Posterior vena cava (tissue), 2 donors: ENCODE data around the gene PGAP2. TPM values are rescaled to one million over a fixed set of nuclear protein-coding genes. Genes with fewer than 3 reads are reported as not detected.
"Not testable (repeated sequence)": the region's sequence is repeated elsewhere in the genome, so short reads cannot be mapped to it uniquely, and the experiment has no call there.

Experiments
- DNase-seq: peaks from one replicate; pipeline ENCODE4 v3.0.0-alpha.2; 2020; ENCODE audit warnings: low spot score
- intact Hi-C, 2 donors: fragments of 100-400 bp; cut with DNase I; formaldehyde crosslinking; loops; one replicate each; pipeline versions ENCODE4 v1.14.1 to v1.14.2; 2022 to 2023
- total RNA-seq, 2 donors: library from RNA; stranded (reverse); fragmentation: NEBNext Ultra II Directional; extraction: Animal tissue kit (Norgen Biotek cat#: 25700); gene quantifications; one replicate each; pipeline ENCODE4 v1.2.1, GENCODE V29; 2021
- donor health status: DM: yes; HTN: yes; CAD: no.
- donor health status: DM: yes; HTN: yes; CAD: no.

Gene PGAP2
- total RNA-seq, 2 donors from 2014 or later: 5.4 to 9.2 TPM

GRCh38 chr11:3799873-3800272 lies 8.5 kb upstream of the PGAP2 start:
- DNase-seq: no peak
- intact Hi-C loops: loop anchor here in 1 of 2 donors (5.0 kb wide), 1 partner anchor 32 kb away; no protein-coding TSS in a partner anchor

- intact Hi-C loops: no loop called here
- DNase-seq: no peak
Measured at GRCh38 chr11:3802011-3802790, 6.2 kb upstream of the PGAP2 start.

GRCh38 chr11:3803726-3804495 lies 4.4 kb upstream of the PGAP2 start:
- peak; percentile 59 for DNase-seq

GRCh38 chr11:3808861-3809623 lies 682 bp downstream of the PGAP2 start:
- intact Hi-C loops: no loop called here
- DNase-seq: peak; percentile 6

More at GRCh38 chr11:3803726-3804495, 4.4 kb upstream of the PGAP2 start:
- intact Hi-C loops: no loop called here

- intact Hi-C loops: no loop called here
- DNase-seq: peak; percentile 20
Measured at GRCh38 chr11:3809624-3809928, 1.2 kb downstream of the PGAP2 start.

GRCh38 chr11:3810446-3810845 lies 2.1 kb downstream of the PGAP2 start:
- intact Hi-C loops: no loop called here
- peak; percentile 43 for DNase-seq

GRCh38 chr11:3810951-3811350 lies 2.6 kb downstream of the PGAP2 start:
- intact Hi-C loops: no loop called here
- DNase-seq: no peak

- DNase-seq, intact Hi-C loops: not testable (repeated sequence)
Measured at GRCh38 chr11:3814832-3815231, 6.5 kb downstream of the PGAP2 start.

GRCh38 chr11:3815845-3816244 lies 7.5 kb downstream of the PGAP2 start:
- no peak for DNase-seq
- intact Hi-C loops: no loop called here

- no peak for DNase-seq
- intact Hi-C loops: no loop called here
Measured at GRCh38 chr11:3816673-3817072, 8.3 kb downstream of the PGAP2 start.

- intact Hi-C loops: no loop called here
- DNase-seq: no peak
Measured at GRCh38 chr11:3817181-3817800, 8.9 kb downstream of the PGAP2 start.

GRCh38 chr11:3820971-3821370 lies 12.6 kb downstream of the PGAP2 start:
- no peak for DNase-seq
- intact Hi-C loops: no loop called here

GRCh38 chr11:3822312-3822711 lies 14.0 kb downstream of the PGAP2 start:
- no peak for DNase-seq
- intact Hi-C loops: no loop called here

GRCh38 chr11:3823303-3823702 lies 14.9 kb downstream of the PGAP2 start:
- DNase-seq: no peak

GRCh38 chr11:3823762-3824506 lies 15.6 kb downstream of the PGAP2 start:
- intact Hi-C loops: no loop called here
- no peak for DNase-seq

More at GRCh38 chr11:3823303-3823702, 14.9 kb downstream of the PGAP2 start:
- intact Hi-C loops: no loop called here

GRCh38 chr11:3824714-3825472 lies 16.5 kb downstream of the PGAP2 start:
- DNase-seq: peak; percentile 88
- intact Hi-C loops: no loop called here

- intact Hi-C loops: no loop called here
- DNase-seq: no peak
Measured at GRCh38 chr11:3825473-3826154, 17.3 kb downstream of the PGAP2 start.

GRCh38 chr11:3826721-3827120 lies 18.4 kb downstream of the PGAP2 start:
- no peak for DNase-seq
- intact Hi-C loops: no loop called here
